Activated CD8-positive, alpha-beta memory T cell treated with anti-CD3 and anti-CD28 coated beads for 36 hours (primary cell): Measurements from ENCODE around the gene IFNA1. TPM values are rescaled to one million over a fixed set of nuclear protein-coding genes. Genes with fewer than 3 reads are reported as not detected.

Experiments
- total RNA-seq, 2 experiments: library from RNA; stranded (reverse); gene quantifications; one replicate each; pipeline ENCODE4 v1.2.3, GENCODE V29; 2021

IFNA1 gene
- total RNA-seq, 2 experiments from 2014 or later = not detected

Other genes with a start within 250 kb of the IFNA1 start
- gene IFNA7, start 238.2 kb upstream of the IFNA1 start, total RNA-seq = not detected
- gene IFNA10, start 233.3 kb upstream of the IFNA1 start, total RNA-seq = not detected
- gene IFNA16, start 223.1 kb upstream of the IFNA1 start, total RNA-seq = not detected
- gene IFNA17, start 212.2 kb upstream of the IFNA1 start, total RNA-seq = not detected
- gene IFNA14, start 200.4 kb upstream of the IFNA1 start, total RNA-seq = not detected
- gene IFNA5, start 135.1 kb upstream of the IFNA1 start, total RNA-seq = not detected
- gene KLHL9, start 105.0 kb upstream of the IFNA1 start, total RNA-seq = 10 to 100 TPM; 13.2 to 14.2 TPM
- not detected for gene IFNA6, start 89.6 kb upstream of the IFNA1 start, total RNA-seq
- not detected for gene IFNA13, start 72.4 kb upstream of the IFNA1 start, total RNA-seq
- not detected for gene IFNA2, start 55.0 kb upstream of the IFNA1 start, total RNA-seq
- gene IFNA8, start 31.3 kb upstream of the IFNA1 start, total RNA-seq = not detected
- gene IFNE, start 41.9 kb downstream of the IFNA1 start, total RNA-seq = not detected